Motor neuron (in vitro differentiated cells): ENCODE data around the gene ELF2. TPM values are rescaled to one million over a fixed set of nuclear protein-coding genes. Genes with fewer than 3 reads are reported as not detected.
A peak's percentile ranks its signal among the peaks of the same experiment; 100 is the strongest.
"Not testable (repeated sequence)": the region's sequence is repeated elsewhere in the genome, so short reads cannot be mapped to it uniquely, and the experiment has no call there.

Experiments used
- ATAC-seq, 8 experiments: fragments of 200-7000 bp; cut with Tn5 transposase; replicated peaks in 6 of 8; 2 replicates each; pipeline ENCODE4 v1.8.0; 2021; ENCODE audit warnings: mild to moderate bottlenecking in 8 of 8, moderate library complexity in 8 of 8
- H3K27ac ChIP-seq, 2 donors: fragments of 250-450 bp; sonication (Bioruptor Pico); 2 replicates each; pipeline ENCODE4 v1.9.0; 2021; ENCODE audit warnings: antibody characterized with exemption in 2 of 2, mild to moderate bottlenecking in 2 of 2, moderate library complexity in 1 of 2
- H3K4me1 ChIP-seq, 2 donors: fragments of 250-450 bp; sonication (Bioruptor Pico); replicated peaks in 1 of 2; 2 replicates each; pipeline ENCODE4 v1.6.1; 2021; ENCODE audit warnings: antibody characterized with exemption in 2 of 2, mild to moderate bottlenecking in 2 of 2, moderate library complexity in 1 of 2
- H3K4me3 ChIP-seq, 5 donors: fragments of 250-450 bp; sonication (Bioruptor Pico); 2 replicates each; pipeline ENCODE4 v1.9.0; 2021; ENCODE audit warnings: antibody characterized with exemption in 5 of 5, mild to moderate bottlenecking in 5 of 5, moderate library complexity in 4 of 5
- WGBS, 10 experiments: fragments of 450-650 bp; shearing (Covaris generic); methylation state at CpG; one replicate each; pipeline ENCODE4 v1.0.0; 2022; 5-methylcytosine and 5-hydroxymethylcytosine counted together
- in situ Hi-C, 9 experiments: fragments of 400-800 bp; cut with MboI; loops; one replicate each; pipeline ENCODE4 v1.15.0; 2021; ENCODE audit warnings: low sequenced_read_pairs in 9 of 9, low pct_unique_long_range_greater_than_20kb in 2 of 9; ENCODE audit not compliant: unreplicated experiment in 9 of 9
- total RNA-seq, 8 experiments: library from RNA; unstranded; fragments of 300-600 nt; gene quantifications; 2 replicates each; pipeline versions ENCODE4 v1.2.3 to v1.2.4, GENCODE V29; 2022

ELF2 gene
- 100 to 1,000 TPM in 1 of 8 experiments, 10 to 100 TPM in 7; 32.9 to 198 (median 53.4) TPM for total RNA-seq

DNA sequence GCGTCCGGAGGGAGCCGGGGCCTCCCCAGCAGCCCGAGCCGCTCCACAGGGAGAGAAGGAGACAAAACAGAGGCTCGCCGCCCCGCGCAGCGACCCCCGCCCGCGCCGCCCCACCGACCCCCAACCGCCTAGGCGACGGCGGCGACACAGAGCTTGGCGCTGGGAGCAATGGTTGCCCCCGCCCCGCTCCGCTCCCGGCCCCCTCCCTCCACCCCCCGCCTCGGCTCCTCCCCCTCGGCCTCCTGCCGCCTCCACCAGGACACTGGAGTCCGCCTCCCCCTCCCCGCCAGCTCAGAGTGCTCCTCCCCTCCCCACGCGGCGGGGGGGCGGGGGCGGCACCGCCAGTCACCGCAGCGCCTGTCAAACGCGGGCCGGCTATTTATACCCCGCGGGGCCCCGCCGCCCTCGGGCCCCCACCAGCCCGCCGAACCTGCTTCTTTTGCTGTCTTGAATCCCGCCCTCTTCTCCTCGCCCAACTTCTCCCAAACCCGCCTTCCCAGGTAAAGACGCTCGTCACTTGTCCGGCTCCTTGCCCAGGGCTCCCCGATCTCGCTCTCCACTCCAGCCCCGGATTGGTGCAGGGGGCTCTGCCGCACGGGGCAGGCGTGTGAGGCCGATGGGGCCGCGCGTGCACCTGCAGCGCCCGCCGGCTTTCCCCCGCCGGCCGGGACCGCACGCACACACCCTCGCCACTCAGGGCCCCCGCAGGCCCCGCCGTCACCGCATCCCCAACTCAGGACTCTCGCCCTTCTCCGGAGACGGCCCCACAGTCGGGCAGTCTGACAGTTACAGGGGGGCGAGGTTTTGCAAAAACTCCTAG, at the start of gene ELF2:
Gene ELF2 (minus strand): TSS at position 170 of the 820 bp plus-strand sequence. CDS start 39,517 bp downstream, outside the sequence.
- H3K27ac ChIP-seq, result peak within 1 kb of the TSS; percentile 92 to 94
- no CpG with 5 or more reads among the region's 83 CpGs for WGBS, 10 experiments
- H3K4me1 ChIP-seq, result peaks cover 5 to 15% of the 10 kb centered on the region in 2 donors
- peak within 1 kb of the TSS; percentile 64 to 98 (median 89) for H3K4me3 ChIP-seq
- in situ Hi-C loops, result loop anchor here in 1 of 9 experiments (25.0 kb wide), 1 partner anchor 110 kb away; the partner anchor contains the start of gene MGARP
- peak; percentile 29 to 58 (median 52) for ATAC-seq

DNA sequence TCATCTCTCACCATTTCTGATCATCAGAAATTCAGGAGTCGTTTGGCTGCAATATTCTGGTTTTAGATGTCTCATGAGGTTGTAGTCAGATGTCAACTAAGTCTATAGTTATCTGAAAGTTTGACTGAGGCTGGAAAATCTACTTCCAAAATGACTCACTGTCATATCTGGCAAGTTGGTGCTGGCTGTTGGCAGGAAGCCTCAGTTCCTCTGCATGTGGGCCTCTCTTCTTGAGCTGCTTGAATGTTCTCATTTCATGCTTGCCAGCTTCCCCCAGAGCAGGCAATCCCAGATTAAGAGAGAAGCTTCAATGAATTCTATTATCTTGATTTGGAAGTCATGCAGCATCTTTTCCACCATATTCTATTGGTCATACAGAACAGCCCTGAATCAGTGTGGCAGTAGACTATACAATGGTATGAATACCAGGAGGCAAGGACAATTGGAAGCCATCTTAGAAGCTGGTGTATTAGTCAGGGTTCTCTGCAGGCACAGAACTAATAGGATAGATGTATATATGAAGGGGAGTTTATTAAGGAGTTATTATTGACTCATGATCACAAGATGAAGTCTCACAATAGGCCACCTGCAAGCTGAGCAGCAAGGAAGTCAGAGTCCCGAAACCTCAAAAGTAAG, 46.8 kb upstream of the ELF2 start:
- Histone ChIP-seq H3K27ac (no peak overlapping the region), H3K4me1 (no peaks in the 10 kb centered on the region), H3K4me3 (no peak overlapping the region)
- 42 to 93% (median 82%) methylated on average over 1 to 2 of the region's 2 CpGs; no CpG with 5 or more reads in 2 of the 10 experiments for WGBS, 10 experiments
- in situ Hi-C loops, result no loop called here
- ATAC-seq, result no peak

DNA sequence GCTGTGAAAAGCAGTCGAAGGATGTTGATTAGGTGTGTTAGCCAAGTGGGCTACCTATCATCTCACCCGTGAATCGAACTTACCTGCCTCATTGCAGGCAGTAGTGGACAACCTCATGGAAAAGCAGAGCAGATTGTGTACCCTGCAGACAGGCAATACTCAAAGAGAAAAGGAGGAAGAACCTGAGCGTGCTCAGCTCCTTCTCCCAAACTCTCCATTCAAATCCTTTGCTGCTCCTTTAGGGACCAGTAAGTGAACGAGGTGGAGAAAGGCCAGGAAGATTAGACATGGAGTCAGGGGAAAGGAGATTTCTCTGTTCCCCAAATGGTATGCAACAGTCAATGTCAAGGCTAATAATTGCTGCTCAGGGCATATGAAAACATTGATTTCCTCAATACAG, 45.2 kb upstream of the ELF2 start:
- H3K4me1 ChIP-seq, result no peaks in the 10 kb centered on the region
- no peak overlapping the region for H3K4me3 ChIP-seq
- no peak for ATAC-seq
- H3K27ac ChIP-seq, result no peak overlapping the region
- 40 to 100% (median 93%) methylated on average over 1 to 5 of the region's 5 CpGs for WGBS, 10 experiments
- in situ Hi-C loops, result no loop called here

DNA sequence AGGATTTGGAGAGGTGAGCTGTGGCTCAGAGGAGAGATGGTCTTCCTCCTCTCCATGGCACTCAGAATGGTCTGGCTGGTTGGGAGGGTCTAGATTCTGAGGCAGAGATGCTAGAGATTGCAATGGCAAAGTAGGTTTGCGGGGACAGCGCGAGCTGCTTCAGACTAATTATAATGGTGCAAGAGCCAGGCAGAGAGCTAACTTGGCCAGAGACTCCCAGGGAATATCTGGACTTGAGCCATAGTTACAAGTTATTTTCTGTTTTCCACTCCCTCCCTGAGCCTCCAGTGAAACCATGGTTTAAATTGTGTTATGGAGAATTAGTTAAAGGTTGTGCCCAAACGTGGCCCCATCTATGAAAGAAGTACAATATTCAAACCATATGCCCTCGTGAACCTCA, 44.7 kb upstream of the ELF2 start:
- H3K4me3 ChIP-seq, result no peak overlapping the region
- no peak overlapping the region for H3K27ac ChIP-seq
- in situ Hi-C loops, result no loop called here
- 10 to 100% (median 90%) methylated on average over 1 to 5 of the region's 5 CpGs; no CpG with 5 or more reads in 1 of the 10 experiments for WGBS, 10 experiments
- no peaks in the 10 kb centered on the region for H3K4me1 ChIP-seq
- no peak for ATAC-seq

DNA sequence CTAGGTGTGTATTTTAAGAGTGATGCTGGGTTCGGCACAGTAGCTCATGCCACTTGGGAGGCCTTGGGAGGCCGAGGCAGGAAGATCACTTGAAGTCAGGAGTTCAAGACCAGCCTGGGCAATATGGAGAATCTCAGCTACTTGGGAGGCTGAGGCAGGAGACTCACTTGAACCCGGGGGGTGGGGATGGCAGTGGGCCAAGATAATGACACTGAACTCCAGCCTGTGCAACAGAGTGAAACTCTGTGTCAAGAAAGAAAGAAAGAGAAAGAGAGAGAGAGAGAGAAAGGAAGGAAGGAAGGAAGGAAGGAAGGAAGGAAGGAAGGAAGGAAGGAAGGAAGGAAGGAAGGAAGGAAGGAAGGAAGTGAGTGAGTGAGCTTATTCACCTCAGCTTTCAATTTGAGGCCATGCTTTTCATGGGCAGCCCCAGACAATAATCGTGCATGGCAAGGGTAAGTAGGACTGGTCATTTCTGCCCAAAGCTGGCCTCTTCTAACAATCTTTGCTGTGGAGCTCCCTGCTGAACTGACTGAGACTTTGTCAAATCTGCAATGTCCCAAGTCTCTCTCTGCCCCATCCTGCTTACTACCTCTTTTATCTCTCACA, 42.5 kb upstream of the ELF2 start:
- no peak for ATAC-seq
- in situ Hi-C loops, result no loop called here
- Histone ChIP-seq H3K4me1 (no peaks in the 10 kb centered on the region), H3K27ac (no peak overlapping the region), H3K4me3 (no peak overlapping the region)
- 0 to 90% (median 83%) methylated on average over 1 to 2 of the region's 4 CpGs; no CpG with 5 or more reads in 7 of the 10 experiments for whole genome bisulfite sequencing, 10 experiments

DNA sequence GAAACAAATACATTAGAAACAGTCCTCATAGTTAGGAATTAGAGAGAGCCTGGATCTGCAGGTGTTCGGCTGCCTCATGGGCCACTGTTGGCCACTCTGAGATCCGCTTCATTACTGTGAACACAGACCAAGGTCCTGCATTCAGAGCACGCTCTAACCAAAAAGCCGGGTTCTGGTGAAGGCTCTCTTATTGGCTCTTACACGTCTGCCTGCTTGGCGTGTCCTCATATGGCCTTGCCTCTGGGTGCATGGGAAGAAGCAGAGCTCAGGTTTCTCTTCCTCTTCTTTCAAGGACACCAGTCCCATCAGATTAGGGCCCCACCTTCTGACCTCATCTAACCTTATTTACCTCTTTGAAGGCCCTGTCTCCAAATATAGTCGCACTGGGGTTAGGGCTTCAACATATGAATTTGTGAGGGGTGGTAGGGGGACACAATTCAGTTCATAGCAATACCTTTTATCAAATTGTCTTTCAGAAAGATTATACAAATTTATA, 37.1 kb upstream of the ELF2 start:
- in situ Hi-C loops, result no loop called here
- H3K27ac ChIP-seq, result no peak overlapping the region

DNA sequence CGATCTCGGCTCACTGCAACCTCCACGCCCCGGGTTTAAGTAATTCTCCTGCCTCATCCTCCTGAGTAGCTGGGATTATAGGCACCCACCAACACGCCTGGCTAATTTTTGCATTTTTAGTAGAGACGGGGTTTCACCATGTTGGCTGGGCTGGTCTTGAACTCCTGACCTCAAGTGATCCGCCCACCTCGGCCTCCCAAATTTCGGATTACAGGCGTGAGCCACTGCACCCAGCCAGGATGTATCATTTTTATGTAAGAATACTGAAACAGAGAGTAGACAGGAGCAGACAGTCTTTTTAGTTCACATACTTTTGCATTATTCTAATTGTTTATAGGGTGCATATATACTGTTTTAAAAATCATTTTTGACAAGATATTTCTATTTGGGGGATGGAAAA, 36.6 kb upstream of the ELF2 start:
- H3K27ac ChIP-seq, in situ Hi-C loops, H3K4me1 ChIP-seq, ATAC-seq, H3K4me3 ChIP-seq: not testable (repeated sequence)
- WGBS, 10 experiments, result 54 to 100% (median 90%) methylated on average over 1 to 8 of the region's 10 CpGs; no CpG with 5 or more reads in 2 of the 10 experiments

More for the DNA sequence above, 37.1 kb upstream of the ELF2 start:
- Histone ChIP-seq H3K4me1 (no peaks in the 10 kb centered on the region), H3K4me3 (no peak overlapping the region)
- 47 to 92% (median 57%) methylated on average over 2 to 6 of the region's 7 CpGs; no CpG with 5 or more reads in 3 of the 10 experiments for WGBS, 10 experiments
- ATAC-seq, result peak in 1 of 8 experiments; percentile 23

DNA sequence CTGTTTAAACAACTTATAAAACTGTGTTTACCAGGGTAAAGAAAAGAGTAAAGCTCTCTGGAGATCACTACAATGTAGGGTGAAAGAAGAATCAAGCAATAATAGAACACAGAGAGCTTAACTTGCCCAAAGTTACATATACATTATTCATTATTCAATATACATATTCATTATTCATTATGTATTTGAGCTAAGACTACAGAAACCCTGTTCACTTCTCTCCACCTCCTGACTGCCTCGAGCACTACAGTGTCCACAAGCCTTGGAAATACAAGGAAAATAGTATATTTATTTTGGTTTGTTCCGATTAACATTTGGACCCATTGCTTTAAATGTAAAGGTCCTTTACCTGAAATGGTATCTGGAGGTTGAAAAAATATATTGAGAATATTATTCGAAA, 35.9 kb upstream of the ELF2 start:
- peak in 3 of 8 experiments; percentile 68 to 99 (median 75) for ATAC-seq
- Histone ChIP-seq H3K4me3 (no peak overlapping the region), H3K27ac (no peak overlapping the region), H3K4me1 (peaks cover 0 to 6% of the 10 kb centered on the region in 2 donors)
- WGBS, 10 experiments, result 0 to 96% (median 78%) methylated on average over 2 to 3 of the region's 3 CpGs
- in situ Hi-C loops, result no loop called here

DNA sequence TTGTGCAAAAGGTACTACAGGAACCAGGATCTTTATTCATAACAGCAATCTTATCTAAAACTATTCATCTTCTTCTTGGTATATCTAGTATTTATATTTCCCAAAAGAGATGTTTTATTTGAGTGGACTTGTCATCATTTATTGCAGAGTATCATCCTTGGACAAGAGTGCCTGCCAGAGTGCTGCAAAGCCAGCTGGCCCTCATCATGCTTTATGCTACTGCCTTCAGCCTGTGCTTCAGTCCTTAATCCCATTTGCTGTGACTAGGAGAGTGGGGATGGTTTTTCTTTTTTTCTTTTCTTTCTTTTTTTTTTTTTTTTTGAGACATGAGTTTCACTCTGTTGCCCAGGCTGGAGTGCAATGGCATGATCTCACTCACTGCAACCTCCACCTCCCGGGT, 33.5 kb upstream of the ELF2 start:
- H3K4me3 ChIP-seq, result no peak overlapping the region
- in situ Hi-C loops, result no loop called here
- 55 to 88% (median 83%) methylated on average over 1 of the region's 1 CpG; no CpG with 5 or more reads in 7 of the 10 experiments for WGBS, 10 experiments

DNA sequence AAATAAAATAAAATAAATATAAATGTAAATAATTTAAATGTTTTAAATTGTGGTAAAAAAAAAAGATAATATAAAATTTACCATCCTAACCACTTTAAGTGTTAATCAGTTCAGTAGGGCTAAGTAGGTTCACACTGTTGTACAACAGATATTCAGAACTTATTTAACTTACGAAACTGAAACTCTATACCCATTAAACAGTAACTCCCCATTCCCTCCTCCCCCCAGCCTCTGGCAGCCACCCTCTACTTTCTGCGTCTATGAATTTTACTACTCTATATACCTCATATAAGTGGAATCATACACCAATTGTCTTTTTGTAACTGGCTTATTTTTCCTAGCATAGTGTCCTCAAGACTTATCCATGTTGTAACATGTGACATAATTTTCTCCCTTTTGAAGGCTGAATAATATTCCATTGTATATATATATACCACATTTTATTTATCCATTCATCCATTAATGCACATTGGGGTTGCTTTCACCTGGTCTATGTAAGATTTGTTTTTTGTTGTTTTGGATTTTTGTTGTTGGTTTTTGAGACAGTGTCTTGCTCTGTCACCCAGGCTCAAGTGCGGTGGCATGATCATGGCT, 32.5 kb upstream of the ELF2 start:
- 70 to 100% (median 94%) methylated on average over 1 to 3 of the region's 3 CpGs; no CpG with 5 or more reads in 3 of the 10 experiments for WGBS, 10 experiments
- Histone ChIP-seq H3K4me3 (no peak overlapping the region), H3K27ac (no peak overlapping the region), H3K4me1 (peaks cover 0 to 7% of the 10 kb centered on the region in 2 donors)
- in situ Hi-C loops, result no loop called here
- no peak for ATAC-seq

More for the DNA sequence above, 33.5 kb upstream of the ELF2 start:
- no peak for ATAC-seq
- Histone ChIP-seq H3K27ac (no peak overlapping the region), H3K4me1 (peaks cover 0 to 7% of the 10 kb centered on the region in 2 donors)

DNA sequence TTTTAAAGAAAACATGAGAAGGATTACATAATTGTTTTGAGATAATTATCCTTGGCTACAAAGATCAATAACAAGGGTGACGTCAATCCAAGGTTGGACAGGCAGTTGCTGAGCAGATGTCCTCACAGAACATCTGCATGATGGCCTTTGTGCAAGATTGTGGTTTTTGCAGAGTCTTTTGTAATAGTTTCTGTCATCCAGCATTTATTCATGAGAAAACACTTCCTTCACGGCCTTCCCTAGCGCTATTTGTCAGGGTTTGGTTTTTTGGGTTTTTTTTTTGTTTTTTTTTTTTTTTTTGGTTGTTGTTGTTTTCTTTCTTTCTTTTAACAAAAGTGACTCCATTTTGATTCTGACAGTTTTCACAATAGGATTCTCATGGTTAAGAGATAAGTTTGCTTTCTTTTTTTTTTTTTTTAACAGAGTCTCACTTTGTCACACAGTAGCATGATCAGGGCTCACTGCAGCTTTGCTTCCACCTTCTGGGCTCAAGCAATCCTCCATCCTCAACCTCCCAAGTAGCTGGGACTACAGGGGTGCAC, 31.5 kb upstream of the ELF2 start:
- Histone ChIP-seq H3K27ac (no peak overlapping the region), H3K4me1 (peaks cover 0 to 7% of the 10 kb centered on the region in 2 donors), H3K4me3 (no peak overlapping the region)
- peak in 2 of 8 experiments; percentile 84 to 88 for ATAC-seq
- WGBS, 10 experiments, result 0 to 75% (median 67%) methylated on average over 1 to 3 of the region's 3 CpGs
- in situ Hi-C loops, result no loop called here

DNA sequence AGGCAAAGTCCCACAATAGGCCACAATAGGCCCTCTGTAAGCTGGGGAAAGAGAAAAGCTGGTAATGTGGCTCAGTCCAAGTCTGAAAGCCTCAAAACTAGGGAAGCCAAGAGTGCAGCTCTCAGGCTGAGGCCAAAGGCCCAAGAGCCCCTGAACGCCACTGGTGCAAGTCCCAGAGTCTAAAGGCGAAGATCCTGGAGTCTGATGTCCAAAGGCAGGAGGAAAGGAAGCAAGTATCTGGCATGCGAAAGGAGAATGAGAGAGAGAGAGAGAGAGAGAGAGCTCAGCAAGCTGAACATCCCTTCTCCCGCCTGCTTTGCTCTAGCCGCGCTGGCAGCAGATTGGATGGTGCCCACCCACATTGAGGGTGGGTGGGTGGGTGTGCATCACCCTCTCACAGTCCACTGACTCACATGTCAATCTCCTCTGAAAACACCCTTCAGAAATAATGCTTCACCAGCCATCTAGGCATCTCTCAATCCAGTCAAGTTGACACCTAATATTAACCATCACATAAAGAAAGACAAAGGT, 30.9 kb upstream of the ELF2 start:
- Histone ChIP-seq H3K27ac (no peak overlapping the region), H3K4me1 (peaks cover 0 to 7% of the 10 kb centered on the region in 2 donors), H3K4me3 (no peak overlapping the region)
- 0 to 100% (median 78%) methylated on average over 1 to 4 of the region's 6 CpGs; no CpG with 5 or more reads in 6 of the 10 experiments for WGBS, 10 experiments
- peak in 2 of 8 experiments; percentile 23 to 31 for ATAC-seq
- in situ Hi-C loops, result no loop called here
